SK-MEL-5 (cell line): ENCODE measurements around the gene SP8. TPM values are rescaled to one million over a fixed set of nuclear protein-coding genes. Genes with fewer than 3 reads are reported as not detected.

ENCODE experiments used
- DNase-seq: peaks from one replicate; pipeline ENCODE4 v3.0.0-alpha.2; 2016; ENCODE audit warnings: low read depth, low spot score
- in situ Hi-C: cut with HindIII; loops from 2 replicates; pipeline ENCODE4 v1.10.0; 2016; ENCODE audit warnings: low sequenced_read_pairs, high pct_unique_total_duplicates, low pct_unique_long_range_greater_than_20kb
- total RNA-seq: library from RNA; depleted of rRNA; stranded (reverse); fragments of >200 nt; shearing (Covaris generic); gene quantifications from 2 replicates; pipeline ENCODE4 v1.2.3, GENCODE V29; 2014; rRNA removed

The SP8 gene
- total RNA-seq, 1 experiment from 2014 or later = 1.6 TPM

DNA sequence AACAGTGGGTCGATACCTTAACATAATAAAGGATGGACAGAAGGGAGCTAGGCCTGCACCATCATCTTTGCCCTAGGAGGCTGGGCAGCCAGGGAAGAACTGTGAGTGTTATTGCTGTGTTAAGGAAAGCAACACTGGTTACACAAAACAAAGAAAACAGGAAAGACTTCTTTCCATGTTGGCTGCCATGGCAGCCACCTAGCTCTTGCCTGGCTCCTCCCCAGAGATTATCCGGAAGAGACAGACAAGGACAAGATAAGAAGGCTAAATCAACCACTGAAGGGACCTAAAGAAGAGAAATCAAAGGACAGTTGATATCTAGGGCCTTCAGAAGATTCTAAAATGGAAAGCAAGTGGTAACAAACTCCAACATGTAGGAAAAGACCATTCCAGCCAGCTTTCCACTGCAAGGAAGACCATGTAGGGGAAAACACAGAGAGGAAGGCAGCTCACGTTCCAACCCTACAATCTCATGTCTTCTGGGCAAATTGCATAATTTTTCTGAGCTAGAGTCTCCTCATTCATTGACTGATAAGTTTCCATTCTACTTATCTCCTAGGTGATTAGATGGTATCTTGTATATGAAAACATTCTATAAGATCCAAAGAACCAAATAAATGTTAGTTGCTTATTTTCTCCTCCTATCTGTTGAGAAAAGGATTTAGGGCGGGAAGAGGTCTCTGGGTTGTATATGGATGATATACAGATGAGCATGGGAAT lies 51.2 kb downstream of the SP8 start:
- in situ Hi-C loops = no loop called here
- no peak for DNase-seq

Other genes with a start within 250 kb of the SP8 start
- 73.8 and 78.9 TPM in 2 replicates for gene ABCB5, start 171.2 kb downstream of the SP8 start, total RNA-seq